Neural cell (in vitro differentiated cells): ENCODE measurements around the gene MARCHF4. TPM values are rescaled to one million over a fixed set of nuclear protein-coding genes. Genes with fewer than 3 reads are reported as not detected.

ENCODE experiments used
- H2AFZ ChIP-seq: fragments of 200-600, 300-800 bp; sonication (generic), shearing (Covaris generic); 2 replicates; pipeline ENCODE4 v1.6.0; 2014; ENCODE audit warnings: low read depth, mild to moderate bottlenecking, antibody characterized with exemption, low read length, moderate library complexity
- H3F3A ChIP-seq: fragments of 200-600 bp; shearing (Covaris generic); 2 replicates; pipeline ENCODE4 v1.6.1; 2016; ENCODE audit warnings: mild to moderate bottlenecking, moderate library complexity, mixed read lengths, antibody characterized with exemption, low read length; ENCODE audit not compliant: insufficient read depth, poor library complexity, severe bottlenecking
- H3K27ac ChIP-seq: fragments of 200-600, 300-800 bp; sonication (generic), shearing (Covaris generic); 2 replicates; pipeline ENCODE4 v1.5.1; 2014; ENCODE audit warnings: mild to moderate bottlenecking, low read length, moderate library complexity
- H3K27me3 ChIP-seq: fragments of 300-800, 200-600 bp; sonication (generic), shearing (Covaris generic); 2 replicates; pipeline ENCODE4 v1.6.0; 2014; ENCODE audit warnings: mild to moderate bottlenecking, low read depth, low read length, moderate library complexity; ENCODE audit not compliant: insufficient read depth
- H3K36me3 ChIP-seq: fragments of 300-800, 200-600 bp; sonication (generic), shearing (Covaris generic); 2 replicates; pipeline ENCODE4 v1.5.1; 2014; ENCODE audit warnings: mild to moderate bottlenecking, antibody characterized with exemption, low read length, moderate library complexity; ENCODE audit not compliant: insufficient read depth
- H3K4me2 ChIP-seq: fragments of 300-800, 200-600 bp; sonication (generic), shearing (Covaris generic); 2 replicates; pipeline ENCODE4 v1.6.0; 2014; ENCODE audit warnings: mild to moderate bottlenecking, low read length
- H3K4me3 ChIP-seq: fragments of 300-800, 200-600 bp; sonication (generic), shearing (Covaris generic); 2 replicates; pipeline ENCODE4 v1.5.1; 2014; ENCODE audit warnings: mild to moderate bottlenecking, low read length, moderate library complexity
- H3K79me2 ChIP-seq: fragments of 200-600 bp; shearing (Covaris generic); replicated peaks from 2 replicates; pipeline ENCODE4 v1.6.0; 2014; ENCODE audit warnings: mild to moderate bottlenecking, low read length, moderate library complexity; ENCODE audit not compliant: insufficient read depth
- H3K9ac ChIP-seq: fragments of 300-800, 200-600 bp; sonication (generic), shearing (Covaris generic); 2 replicates; pipeline ENCODE4 v1.6.1; 2016; ENCODE audit warnings: mild to moderate bottlenecking, low read length, mixed read lengths
- H3K9me2 ChIP-seq: fragments of 200-600 bp; shearing (Covaris generic); 2 replicates; pipeline ENCODE4 v1.6.1; 2016; ENCODE audit warnings: mild to moderate bottlenecking, low read length, mixed read lengths; ENCODE audit not compliant: insufficient read depth
- H3K9me3 ChIP-seq: fragments of 200-600, 300-800 bp; sonication (generic), shearing (Covaris generic); 2 replicates; pipeline ENCODE4 v1.6.1; 2016; ENCODE audit warnings: mild to moderate bottlenecking, mixed run types, low read length, moderate library complexity, mixed read lengths
- H4K20me1 ChIP-seq: fragments of 200-600 bp; shearing (Covaris generic); 2 replicates; pipeline ENCODE4 v1.6.1; 2016; ENCODE audit warnings: mild to moderate bottlenecking, mixed run types; ENCODE audit not compliant: insufficient read depth
- EP300 ChIP-seq: fragments of 450-650 bp; conservative IDR thresholded peaks from 2 replicates; pipeline ENCODE4 v1.6.1; 2014; ENCODE audit warnings: antibody characterized with exemption, mild to moderate bottlenecking, moderate library complexity; ENCODE audit not compliant: poor library complexity, severe bottlenecking
- EZH2 ChIP-seq: fragments of 200-600, 300-800 bp; shearing (Covaris generic), sonication (generic); IDR thresholded peaks from 2 replicates; pipeline ENCODE4 v1.6.1; 2014; ENCODE audit warnings: antibody characterized with exemption, low read length, borderline replicate concordance, mild to moderate bottlenecking; ENCODE audit not compliant: insufficient read depth, poor library complexity, severe bottlenecking
- MXI1 ChIP-seq: fragments of 450-650 bp; conservative IDR thresholded peaks from 2 replicates; pipeline ENCODE4 v1.6.1; 2014; ENCODE audit warnings: antibody characterized with exemption, mild to moderate bottlenecking; ENCODE audit not compliant: poor library complexity, severe bottlenecking
- POLR2AphosphoS5 ChIP-seq: IDR thresholded peaks from 2 replicates; pipeline ENCODE4 v1.6.1; 2012
- RAD21 ChIP-seq: fragments of 450-650 bp; conservative IDR thresholded peaks from 2 replicates; pipeline ENCODE4 v1.6.1; 2014; ENCODE audit warnings: antibody characterized with exemption, mild to moderate bottlenecking, moderate library complexity
- SMC3 ChIP-seq: fragments of 450-650 bp; conservative IDR thresholded peaks from 2 replicates; pipeline ENCODE4 v1.6.1; 2014; ENCODE audit warnings: antibody characterized with exemption, mild to moderate bottlenecking, moderate library complexity; ENCODE audit not compliant: poor library complexity
- TAF1 ChIP-seq: IDR thresholded peaks from 2 replicates; pipeline ENCODE4 v1.6.1; 2012; ENCODE audit warnings: low read depth
- polyA plus RNA-seq: library from polyadenylated mRNA; depleted of rRNA; stranded (reverse); fragments of >200 nt; gene quantifications from 2 replicates; pipeline ENCODE4 v1.2.3, GENCODE V29; 2014
- TF ChIP-seq, protein P1 (sequence below): IDR thresholded peaks from 2 replicates; pipeline ENCODE4 v1.6.1; 2012; ENCODE audit warnings: borderline replicate concordance
- TF ChIP-seq, protein P2 (sequence below): fragments of 450-650 bp; IDR thresholded peaks from 2 replicates; pipeline ENCODE4 v1.5.1; 2014; ENCODE audit warnings: antibody characterized with exemption, mild to moderate bottlenecking, moderate library complexity; ENCODE audit not compliant: poor library complexity, severe bottlenecking

Gene MARCHF4
- polyA plus RNA-seq, 1 donor from 2014 or later, result 10.1 TPM

DNA sequence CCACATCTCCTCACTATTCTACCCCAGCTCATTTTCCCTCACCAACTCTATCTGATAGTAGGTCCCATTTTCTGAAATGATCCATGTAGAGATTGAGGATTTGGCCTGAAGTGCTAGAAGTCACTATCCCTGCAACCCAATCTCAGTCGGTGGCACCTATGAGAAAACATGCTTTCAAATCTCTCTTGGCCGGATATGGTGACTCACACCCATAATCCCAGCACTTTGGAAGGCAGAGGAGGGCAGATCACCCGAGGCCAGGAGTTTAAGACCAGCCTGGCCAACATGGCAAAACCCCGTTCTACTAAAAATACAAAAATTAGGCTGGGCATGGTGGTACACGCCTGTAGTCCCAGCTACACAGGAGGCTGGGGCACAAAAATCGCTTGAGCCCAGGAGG lies 19.1 kb upstream of the MARCHF4 start:
- Histone ChIP-seq H3K9ac (no peak overlapping the region), H4K20me1 (no peaks in the 10 kb centered on the region), H2AFZ (no peak overlapping the region), H3K9me3 (no peaks in the 10 kb centered on the region), H3K27ac (no peak overlapping the region), H3K4me2 (no peak overlapping the region), H3K27me3 (no peaks in the 10 kb centered on the region), H3K4me3 (no peak overlapping the region), H3F3A (no peaks in the 10 kb centered on the region), H3K79me2 (no peaks in the 10 kb centered on the region), H3K36me3 (no peaks in the 10 kb centered on the region), H3K9me2 (no peaks in the 10 kb centered on the region)
- no peak for TF ChIP-seq RAD21
- TF ChIP-seq SMC3, result no peak
- TF ChIP-seq EZH2, result no peak
- no peak for TF ChIP-seq MXI1
- TF ChIP-seq, protein P1, sequence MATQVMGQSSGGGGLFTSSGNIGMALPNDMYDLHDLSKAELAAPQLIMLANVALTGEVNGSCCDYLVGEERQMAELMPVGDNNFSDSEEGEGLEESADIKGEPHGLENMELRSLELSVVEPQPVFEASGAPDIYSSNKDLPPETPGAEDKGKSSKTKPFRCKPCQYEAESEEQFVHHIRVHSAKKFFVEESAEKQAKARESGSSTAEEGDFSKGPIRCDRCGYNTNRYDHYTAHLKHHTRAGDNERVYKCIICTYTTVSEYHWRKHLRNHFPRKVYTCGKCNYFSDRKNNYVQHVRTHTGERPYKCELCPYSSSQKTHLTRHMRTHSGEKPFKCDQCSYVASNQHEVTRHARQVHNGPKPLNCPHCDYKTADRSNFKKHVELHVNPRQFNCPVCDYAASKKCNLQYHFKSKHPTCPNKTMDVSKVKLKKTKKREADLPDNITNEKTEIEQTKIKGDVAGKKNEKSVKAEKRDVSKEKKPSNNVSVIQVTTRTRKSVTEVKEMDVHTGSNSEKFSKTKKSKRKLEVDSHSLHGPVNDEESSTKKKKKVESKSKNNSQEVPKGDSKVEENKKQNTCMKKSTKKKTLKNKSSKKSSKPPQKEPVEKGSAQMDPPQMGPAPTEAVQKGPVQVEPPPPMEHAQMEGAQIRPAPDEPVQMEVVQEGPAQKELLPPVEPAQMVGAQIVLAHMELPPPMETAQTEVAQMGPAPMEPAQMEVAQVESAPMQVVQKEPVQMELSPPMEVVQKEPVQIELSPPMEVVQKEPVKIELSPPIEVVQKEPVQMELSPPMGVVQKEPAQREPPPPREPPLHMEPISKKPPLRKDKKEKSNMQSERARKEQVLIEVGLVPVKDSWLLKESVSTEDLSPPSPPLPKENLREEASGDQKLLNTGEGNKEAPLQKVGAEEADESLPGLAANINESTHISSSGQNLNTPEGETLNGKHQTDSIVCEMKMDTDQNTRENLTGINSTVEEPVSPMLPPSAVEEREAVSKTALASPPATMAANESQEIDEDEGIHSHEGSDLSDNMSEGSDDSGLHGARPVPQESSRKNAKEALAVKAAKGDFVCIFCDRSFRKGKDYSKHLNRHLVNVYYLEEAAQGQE, result no peak
- no peak for TF ChIP-seq EP300
- no peak for TF ChIP-seq POLR2AphosphoS5
- no peak for TF ChIP-seq TAF1
- TF ChIP-seq, protein P2, sequence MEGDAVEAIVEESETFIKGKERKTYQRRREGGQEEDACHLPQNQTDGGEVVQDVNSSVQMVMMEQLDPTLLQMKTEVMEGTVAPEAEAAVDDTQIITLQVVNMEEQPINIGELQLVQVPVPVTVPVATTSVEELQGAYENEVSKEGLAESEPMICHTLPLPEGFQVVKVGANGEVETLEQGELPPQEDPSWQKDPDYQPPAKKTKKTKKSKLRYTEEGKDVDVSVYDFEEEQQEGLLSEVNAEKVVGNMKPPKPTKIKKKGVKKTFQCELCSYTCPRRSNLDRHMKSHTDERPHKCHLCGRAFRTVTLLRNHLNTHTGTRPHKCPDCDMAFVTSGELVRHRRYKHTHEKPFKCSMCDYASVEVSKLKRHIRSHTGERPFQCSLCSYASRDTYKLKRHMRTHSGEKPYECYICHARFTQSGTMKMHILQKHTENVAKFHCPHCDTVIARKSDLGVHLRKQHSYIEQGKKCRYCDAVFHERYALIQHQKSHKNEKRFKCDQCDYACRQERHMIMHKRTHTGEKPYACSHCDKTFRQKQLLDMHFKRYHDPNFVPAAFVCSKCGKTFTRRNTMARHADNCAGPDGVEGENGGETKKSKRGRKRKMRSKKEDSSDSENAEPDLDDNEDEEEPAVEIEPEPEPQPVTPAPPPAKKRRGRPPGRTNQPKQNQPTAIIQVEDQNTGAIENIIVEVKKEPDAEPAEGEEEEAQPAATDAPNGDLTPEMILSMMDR, result no peak

DNA sequence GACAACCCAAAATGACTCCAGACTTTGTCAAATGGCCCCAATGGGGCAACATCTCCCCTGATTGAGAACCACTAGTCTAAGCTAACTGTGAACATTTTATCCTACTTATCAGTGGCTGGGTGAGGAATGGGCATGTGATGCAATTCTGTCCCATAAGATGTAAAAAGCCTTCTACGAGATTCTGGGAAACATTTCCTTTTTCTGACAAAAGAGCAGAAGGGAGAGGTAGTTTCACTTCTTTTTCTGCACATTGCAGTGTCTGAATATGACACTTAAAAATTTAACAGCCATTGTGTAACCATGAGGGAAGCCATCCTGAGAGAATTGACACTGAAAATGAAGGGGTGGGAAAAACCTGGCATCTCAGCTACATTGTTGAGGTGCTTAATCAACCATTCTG lies 17.3 kb upstream of the MARCHF4 start:
- no peaks in the 10 kb centered on the region for H3K79me2 ChIP-seq
- TF ChIP-seq POLR2AphosphoS5 (no peak), SMC3 (no peak), EP300 (no peak), TAF1 (no peak), MXI1 (no peak), RAD21 (no peak), EZH2 (no peak)
- TF ChIP-seq, protein P2, result no peak
- TF ChIP-seq, protein P1, result no peak
- no peaks in the 10 kb centered on the region for H3K9me2 ChIP-seq
- H3F3A ChIP-seq, result no peaks in the 10 kb centered on the region
- no peaks in the 10 kb centered on the region for H3K27me3 ChIP-seq
- H3K9me3 ChIP-seq, result no peaks in the 10 kb centered on the region
- no peak overlapping the region for H3K4me2 ChIP-seq
- no peak overlapping the region for H3K4me3 ChIP-seq
- H3K9ac ChIP-seq, result no peak overlapping the region
- no peaks in the 10 kb centered on the region for H3K36me3 ChIP-seq
- no peak overlapping the region for H3K27ac ChIP-seq
- no peak overlapping the region for H2AFZ ChIP-seq
- H4K20me1 ChIP-seq, result no peaks in the 10 kb centered on the region
